ENCODE measurements around the gene ZKSCAN5.

GRCh38 chr7:99521399-99521798 is 16.9 kb downstream of the ZKSCAN5 start:
- TF ChIP-seq CTCF (IDR thresholded peaks at IDR 0.05) (no peak), ZFX (IDR thresholded peaks at IDR 0.05; ENCODE audit: borderline replicate concordance) (no peak)

All from 22Rv1 (cell line).